Body of pancreas (tissue), 4 donors: ENCODE data around the gene B3GNT9.

Source experiments
- POLR2A ChIP-seq, 3 donors: fragments of 450-650 bp; IDR thresholded peaks; one replicate each; pipeline ENCODE4 v1.6.1; 2016; ENCODE audit warnings: antibody characterized with exemption in 3 of 3, mild to moderate bottlenecking in 2 of 3
- TF ChIP-seq, protein P1 (sequence below), 7 experiments: fragments of 450-650 bp in 4 of 7; fragments of 200-600 bp in 3 of 7; sonication (generic) in 3 of 7; IDR thresholded peaks; one replicate each; pipeline ENCODE4 v1.5.1; 2016 to 2019; ENCODE audit warnings: antibody characterized with exemption in 7 of 7

DNA sequence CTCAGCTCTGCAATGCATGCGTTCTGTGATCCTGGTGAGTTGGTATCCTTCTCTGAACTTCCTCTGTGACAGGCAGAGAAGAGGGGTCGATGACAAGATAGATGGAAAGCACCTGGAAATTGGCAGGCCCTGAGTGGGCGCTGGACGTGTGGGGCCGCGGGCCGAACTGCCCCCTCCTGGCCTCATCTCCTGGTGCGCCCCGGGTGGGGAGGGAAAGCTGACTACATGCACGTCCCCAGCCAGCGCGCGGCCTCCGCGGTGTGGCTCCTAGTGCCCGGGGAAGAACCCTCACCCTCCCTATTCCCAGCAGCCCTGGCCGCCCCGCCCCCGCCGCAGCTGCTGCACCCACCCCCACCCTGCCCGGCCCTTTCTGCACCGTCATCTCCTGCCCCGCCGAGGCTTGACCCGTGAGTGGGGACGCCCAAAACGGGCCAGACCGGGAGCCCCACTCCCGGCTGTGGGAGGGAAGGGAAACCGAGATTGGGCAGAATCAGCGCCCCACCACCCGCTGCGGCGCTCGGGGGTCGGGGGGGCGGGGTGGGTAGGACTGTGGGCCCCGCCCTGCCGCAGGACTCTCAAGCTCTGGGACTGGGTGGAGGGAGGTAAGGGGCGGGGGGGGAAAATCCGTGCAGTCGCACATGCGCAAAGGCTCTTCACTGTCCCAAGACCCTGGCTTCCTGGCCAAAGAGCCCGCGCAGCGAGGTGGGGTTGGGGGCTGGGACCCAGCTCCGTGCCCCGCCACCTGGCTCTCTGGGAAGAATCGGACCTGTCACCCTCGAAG, 19.6 kb upstream of the B3GNT9 start, which contains the start of gene NOL3:
- TF ChIP-seq, protein P1, sequence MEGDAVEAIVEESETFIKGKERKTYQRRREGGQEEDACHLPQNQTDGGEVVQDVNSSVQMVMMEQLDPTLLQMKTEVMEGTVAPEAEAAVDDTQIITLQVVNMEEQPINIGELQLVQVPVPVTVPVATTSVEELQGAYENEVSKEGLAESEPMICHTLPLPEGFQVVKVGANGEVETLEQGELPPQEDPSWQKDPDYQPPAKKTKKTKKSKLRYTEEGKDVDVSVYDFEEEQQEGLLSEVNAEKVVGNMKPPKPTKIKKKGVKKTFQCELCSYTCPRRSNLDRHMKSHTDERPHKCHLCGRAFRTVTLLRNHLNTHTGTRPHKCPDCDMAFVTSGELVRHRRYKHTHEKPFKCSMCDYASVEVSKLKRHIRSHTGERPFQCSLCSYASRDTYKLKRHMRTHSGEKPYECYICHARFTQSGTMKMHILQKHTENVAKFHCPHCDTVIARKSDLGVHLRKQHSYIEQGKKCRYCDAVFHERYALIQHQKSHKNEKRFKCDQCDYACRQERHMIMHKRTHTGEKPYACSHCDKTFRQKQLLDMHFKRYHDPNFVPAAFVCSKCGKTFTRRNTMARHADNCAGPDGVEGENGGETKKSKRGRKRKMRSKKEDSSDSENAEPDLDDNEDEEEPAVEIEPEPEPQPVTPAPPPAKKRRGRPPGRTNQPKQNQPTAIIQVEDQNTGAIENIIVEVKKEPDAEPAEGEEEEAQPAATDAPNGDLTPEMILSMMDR (IDR thresholded peaks at IDR 0.05): peak in 1 of 7 experiments; percentile 27
- TF ChIP-seq POLR2A (IDR thresholded peaks at IDR 0.05): peak; percentile 18 to 63 (median 60)
